ENCODE data around the gene CA10. TPM values are rescaled to one million over a fixed set of nuclear protein-coding genes. Genes with fewer than 3 reads are reported as not detected.

The CA10 gene
- total RNA-seq, 1 experiment from 2014 or later = not detected

DNA sequence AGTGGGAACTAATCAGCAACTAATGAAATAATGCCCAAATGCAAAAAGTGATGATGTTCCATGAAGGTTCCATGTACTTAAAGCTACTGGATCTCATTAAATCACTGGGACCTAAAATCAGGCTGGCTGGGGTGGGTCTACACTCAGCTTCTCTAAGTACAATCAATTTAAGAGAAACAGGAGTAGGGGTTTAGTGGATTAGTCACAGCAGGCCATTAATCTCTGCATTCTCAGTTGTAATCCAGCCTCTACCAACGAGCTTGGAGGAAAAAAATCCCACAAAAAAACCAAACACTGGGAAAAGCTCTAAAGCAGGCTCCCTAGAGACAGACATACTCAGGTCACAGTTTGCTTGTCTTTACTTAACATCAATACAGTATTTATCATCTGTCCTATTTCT is 15.0 kb downstream of the CA10 start:
- no peak for DNase-seq (ENCODE audit: low spot score)
- no peaks in the 10 kb centered on the region for H3K36me3 ChIP-seq (ENCODE audit: insufficient read depth, low read length, poor library complexity, severe bottlenecking)
- ChIA-PET CTCF (no interaction called here), POLR2A (ENCODE audit: low non-redundant PET) (no interaction called here)
- H3K4me1 ChIP-seq (ENCODE audit: insufficient read depth, low read length, poor library complexity, severe bottlenecking) = no peaks in the 10 kb centered on the region
- peaks cover 3% of the 10 kb centered on the region for H3K27me3 ChIP-seq (replicated peaks; ENCODE audit: insufficient read depth, low read depth, low read length, poor library complexity)
- TF ChIP-seq EZH2 (IDR thresholded peaks at IDR 0.05; ENCODE audit: borderline replicate concordance, low read depth, low read length, poor library complexity, severe bottlenecking) (no peak), CTCF (conservative IDR thresholded peaks at IDR 0.05; ENCODE audit: low read depth, low read length) (no peak)
- no peak overlapping the region for H3K4me3 ChIP-seq (ENCODE audit: low read depth, low read length, poor library complexity, severe bottlenecking)
- no peak overlapping the region for H3K27ac ChIP-seq (ENCODE audit: low read depth, low read length, poor library complexity, severe bottlenecking)
- no TSS peak for BruUV-seq (replicated peaks)
- intact Hi-C loops (cut with micrococcal nuclease; ENCODE audit: unreplicated experiment) = no loop called here
- H3K9me3 ChIP-seq (ENCODE audit: low read depth, low read length, poor library complexity, severe bottlenecking) = no peaks in the 10 kb centered on the region

GRCh38 chr17:52140601-52141000 is 17.9 kb downstream of the CA10 start:
- ChIA-PET CTCF (no interaction called here), POLR2A (ENCODE audit: low non-redundant PET) (no interaction called here)
- intact Hi-C loops (cut with micrococcal nuclease; ENCODE audit: unreplicated experiment) = no loop called here
- TF ChIP-seq EZH2 (IDR thresholded peaks at IDR 0.05; ENCODE audit: borderline replicate concordance, low read depth, low read length, poor library complexity, severe bottlenecking) (no peak), CTCF (conservative IDR thresholded peaks at IDR 0.05; ENCODE audit: low read depth, low read length) (no peak)
- Histone ChIP-seq H3K9me3 (ENCODE audit: low read depth, low read length, poor library complexity, severe bottlenecking) (no peaks in the 10 kb centered on the region), H3K27ac (ENCODE audit: low read depth, low read length, poor library complexity, severe bottlenecking) (no peak overlapping the region), H3K4me3 (ENCODE audit: low read depth, low read length, poor library complexity, severe bottlenecking) (no peak overlapping the region), H3K4me1 (ENCODE audit: insufficient read depth, low read length, poor library complexity, severe bottlenecking) (no peaks in the 10 kb centered on the region), H3K27me3 (replicated peaks; ENCODE audit: insufficient read depth, low read depth, low read length, poor library complexity) (peaks cover 3% of the 10 kb centered on the region), H3K36me3 (ENCODE audit: insufficient read depth, low read length, poor library complexity, severe bottlenecking) (no peaks in the 10 kb centered on the region)
- DNase-seq (ENCODE audit: low spot score) = no peak
- no TSS peak for BruUV-seq (replicated peaks)

- ChIA-PET CTCF (no interaction called here), POLR2A (ENCODE audit: low non-redundant PET) (no interaction called here)
- no peak for DNase-seq (ENCODE audit: low spot score)
- H3K9me3 ChIP-seq (ENCODE audit: low read depth, low read length, poor library complexity, severe bottlenecking) = no peaks in the 10 kb centered on the region
- no peaks in the 10 kb centered on the region for H3K4me1 ChIP-seq (ENCODE audit: insufficient read depth, low read length, poor library complexity, severe bottlenecking)
- intact Hi-C loops (cut with micrococcal nuclease; ENCODE audit: unreplicated experiment) = no loop called here
- peaks cover 3% of the 10 kb centered on the region for H3K27me3 ChIP-seq (replicated peaks; ENCODE audit: insufficient read depth, low read depth, low read length, poor library complexity)
- no peak for TF ChIP-seq CTCF (conservative IDR thresholded peaks at IDR 0.05; ENCODE audit: low read depth, low read length)
- no peak for TF ChIP-seq EZH2 (IDR thresholded peaks at IDR 0.05; ENCODE audit: borderline replicate concordance, low read depth, low read length, poor library complexity, severe bottlenecking)
- no peak overlapping the region for H3K27ac ChIP-seq (ENCODE audit: low read depth, low read length, poor library complexity, severe bottlenecking)
- no peaks in the 10 kb centered on the region for H3K36me3 ChIP-seq (ENCODE audit: insufficient read depth, low read length, poor library complexity, severe bottlenecking)
- BruUV-seq (replicated peaks) = no TSS peak
- no peak overlapping the region for H3K4me3 ChIP-seq (ENCODE audit: low read depth, low read length, poor library complexity, severe bottlenecking)
These were observed 19.8 kb downstream of the CA10 start for GRCh38 chr17:52138752-52139151.

All from A673 (cell line).